Neural cell (in vitro differentiated cells): ENCODE data around the gene RYR2.

Experiments
- CTCF ChIP-seq: fragments of 450-650 bp; IDR thresholded peaks from 2 replicates; pipeline ENCODE4 v1.5.1; 2014; ENCODE audit warnings: antibody characterized with exemption, mild to moderate bottlenecking, moderate library complexity; ENCODE audit not compliant: poor library complexity, severe bottlenecking
- MXI1 ChIP-seq: fragments of 450-650 bp; conservative IDR thresholded peaks from 2 replicates; pipeline ENCODE4 v1.6.1; 2014; ENCODE audit warnings: antibody characterized with exemption, mild to moderate bottlenecking; ENCODE audit not compliant: poor library complexity, severe bottlenecking

- TF ChIP-seq CTCF (no peak), MXI1 (no peak)
Measured at GRCh38 chr1:237145379-237146135, 103.6 kb downstream of the RYR2 start.
